ENCODE data around the gene STAP2.
"Not testable (repeated sequence)": the region's sequence is repeated elsewhere in the genome, so short reads cannot be mapped to it uniquely, and the experiment has no call there.

STAP2 gene

DNA sequence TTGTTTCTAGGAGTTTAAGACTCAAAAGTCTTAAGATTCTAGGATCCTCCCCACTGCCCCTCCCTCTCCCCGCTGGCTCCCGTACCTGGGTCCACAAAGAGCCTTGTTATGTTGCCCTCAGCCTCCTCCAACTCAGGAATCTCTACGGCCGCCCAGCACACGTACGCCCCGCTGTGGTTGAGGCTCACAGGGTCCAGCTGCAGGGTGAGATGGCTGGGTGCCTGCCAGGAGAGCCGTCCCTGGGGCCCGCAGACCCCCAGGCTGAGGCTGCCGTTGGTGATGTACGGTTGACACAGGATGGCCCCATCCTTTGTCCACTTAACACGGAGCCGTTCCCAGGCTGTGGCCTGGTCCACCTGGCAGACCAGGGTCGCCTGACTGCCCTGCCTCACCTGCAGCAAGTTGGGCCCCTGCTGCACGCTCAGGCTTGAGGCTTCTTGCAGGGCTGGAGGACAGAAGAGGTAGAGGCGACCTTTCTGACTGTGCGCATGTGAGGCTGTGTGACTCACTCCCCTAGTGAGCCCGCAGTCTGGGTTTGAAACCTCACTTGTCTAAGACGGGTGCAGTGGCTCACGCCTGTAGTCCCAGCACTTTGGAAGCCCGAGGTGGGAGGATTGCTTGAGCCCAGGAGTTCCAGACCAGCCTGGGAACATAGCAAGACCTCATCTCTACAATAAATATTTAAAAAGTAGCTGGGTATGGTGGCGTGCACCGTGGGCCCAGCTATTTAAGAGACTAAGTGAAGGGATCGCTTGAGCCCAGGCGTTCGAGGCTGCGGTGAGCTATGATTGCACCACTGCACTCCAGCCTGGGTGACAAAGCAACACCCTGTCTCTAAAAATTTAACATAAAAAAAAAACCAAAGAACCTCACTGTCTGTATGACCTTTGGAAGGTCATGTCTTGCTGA is 40.5 kb downstream of the STAP2 start:
- no peak for DNase-seq

DNA sequence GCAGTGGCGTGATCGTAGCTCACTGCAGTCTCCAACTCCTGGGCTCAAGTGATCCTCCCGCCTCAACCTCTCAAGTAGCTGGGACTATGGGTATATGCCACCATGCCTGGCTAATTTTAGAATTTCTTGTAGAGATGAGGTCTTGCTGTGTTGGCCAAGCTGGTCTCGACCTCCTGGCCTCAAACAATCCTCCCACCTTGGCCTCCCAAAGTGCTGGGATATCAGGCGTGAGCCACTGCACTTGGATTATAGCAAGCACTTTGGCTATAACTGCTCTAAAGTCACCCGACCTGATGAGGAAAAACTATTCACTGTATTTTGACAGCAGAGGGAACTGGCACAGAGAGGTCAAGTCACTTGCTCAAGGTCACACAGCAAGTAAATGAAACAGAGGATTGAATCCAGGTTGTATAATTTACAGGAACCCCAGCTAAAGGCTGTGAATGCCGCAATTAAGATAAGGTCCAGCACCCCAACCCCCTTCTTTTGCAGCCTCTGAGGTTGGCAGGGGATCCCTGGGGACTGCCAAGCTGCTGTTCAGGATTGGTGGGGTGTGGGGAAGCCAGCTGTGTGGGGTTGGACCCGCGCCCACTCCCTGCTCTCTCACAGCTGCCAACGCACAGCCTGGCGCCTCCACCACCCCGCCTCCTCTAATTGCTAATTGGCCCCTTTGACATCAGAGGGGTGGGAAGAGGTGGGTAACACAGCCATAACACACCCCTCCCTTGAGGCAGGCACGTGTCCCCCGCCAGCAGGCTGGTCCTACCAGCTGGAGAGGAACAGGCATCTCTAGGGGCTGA is 42.5 kb downstream of the STAP2 start:
- DNase-seq, result peak; percentile 22

DNA sequence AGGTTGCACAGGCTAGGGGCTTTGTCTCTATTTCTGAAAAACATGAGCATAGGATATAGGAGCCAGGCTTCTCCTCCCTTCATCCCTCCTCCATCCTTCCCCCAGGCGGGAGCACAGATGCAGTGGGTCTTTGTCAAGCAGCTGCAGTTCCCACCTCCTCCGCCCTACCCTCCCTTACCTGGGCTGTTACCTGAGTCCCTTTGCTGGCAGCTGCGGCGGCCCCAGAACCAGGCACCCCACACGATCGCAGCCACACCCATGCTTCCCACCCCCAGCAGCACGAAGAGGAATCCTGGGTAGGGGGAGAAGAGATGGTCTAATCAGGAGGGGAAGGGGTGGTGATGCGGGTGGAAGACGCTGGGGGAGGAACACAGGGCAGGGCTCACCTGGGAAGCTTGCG is 44.2 kb downstream of the STAP2 start:
- DNase-seq, result no peak

DNA sequence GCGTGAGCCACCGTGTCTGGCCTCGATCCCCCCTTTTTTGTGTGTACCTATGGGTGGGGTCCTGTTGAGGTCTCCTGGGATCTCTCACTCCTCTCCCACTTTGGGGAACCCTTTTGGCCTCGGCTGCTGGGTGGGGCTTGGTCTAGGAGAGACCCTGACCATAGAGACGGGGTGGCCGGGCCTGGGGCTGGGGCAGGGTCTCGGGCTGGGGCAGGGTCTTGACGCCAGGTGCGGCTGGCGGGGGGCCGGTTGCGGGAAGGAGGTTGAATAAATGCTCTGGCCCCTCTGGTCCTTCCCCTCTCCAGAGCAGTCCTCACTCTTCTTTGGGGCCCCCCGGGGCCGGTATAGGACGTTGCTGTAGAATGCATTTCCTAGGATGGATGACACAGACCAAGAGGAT is 46.1 kb downstream of the STAP2 start:
- no peak for DNase-seq

DNA sequence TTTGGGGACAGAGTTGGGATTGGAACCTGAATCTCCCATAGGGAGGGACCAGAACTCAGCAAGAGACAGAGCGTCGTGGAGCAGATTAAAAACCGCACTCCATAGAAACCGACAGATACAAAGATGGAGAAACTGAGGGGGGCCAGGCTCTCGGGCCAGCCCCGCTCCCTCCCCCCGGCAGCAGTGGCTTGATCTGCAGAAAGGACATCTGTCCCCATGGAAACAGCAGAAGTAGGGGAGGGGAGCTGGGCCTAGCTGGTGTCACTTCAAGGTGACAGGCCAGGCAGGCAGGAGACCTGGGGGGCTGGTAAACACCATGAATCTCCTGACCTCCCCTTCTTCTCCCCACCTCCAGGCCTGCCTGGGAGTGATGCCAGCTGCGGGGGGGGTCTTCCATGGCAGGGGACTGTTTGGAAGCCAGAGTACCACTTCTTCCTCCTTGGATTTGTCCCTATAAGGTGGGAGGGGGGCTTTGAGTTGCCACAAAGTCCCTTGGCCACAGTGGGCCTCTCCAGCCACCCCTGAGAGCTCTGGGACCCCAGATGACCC is 47.4 kb downstream of the STAP2 start:
- DNase-seq, result no peak

DNA sequence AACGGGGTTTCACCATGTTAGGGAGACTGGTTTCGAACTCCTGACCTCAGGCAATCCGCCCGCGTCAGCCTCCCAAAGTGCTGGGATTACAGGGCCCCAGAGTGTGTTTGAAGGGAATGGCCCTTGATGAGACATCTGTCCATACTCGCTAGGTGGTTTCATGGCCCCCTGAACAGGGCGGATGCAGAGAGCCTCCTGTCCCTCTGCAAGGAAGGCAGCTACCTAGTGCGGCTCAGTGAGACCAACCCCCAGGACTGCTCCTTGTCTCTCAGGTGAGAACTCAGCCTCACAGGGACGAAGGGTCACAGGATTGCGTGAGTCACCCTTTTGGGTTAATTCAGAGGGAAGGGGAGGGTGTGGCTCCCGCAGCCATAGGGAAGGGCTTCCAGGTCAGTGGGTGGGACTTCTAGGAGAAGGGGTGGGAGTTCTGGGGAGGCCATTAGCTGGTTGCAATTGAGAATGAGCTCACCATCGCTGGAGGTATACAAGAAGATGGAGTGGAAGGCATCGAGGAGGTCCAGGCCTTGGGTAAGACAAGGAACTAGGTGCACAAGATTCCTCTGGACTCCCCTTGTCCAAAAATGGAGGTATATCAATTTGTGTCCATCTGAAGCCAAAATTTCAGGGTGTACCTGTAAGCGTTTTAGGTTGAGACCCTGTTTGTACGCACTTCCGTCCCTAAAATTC is 50.4 kb downstream of the STAP2 start:
- DNase-seq, result no peak

- DNase-seq, result not testable (repeated sequence)
Measured at GRCh38 chr19:4286141-4286540, 52.5 kb downstream of the STAP2 start.

DNA sequence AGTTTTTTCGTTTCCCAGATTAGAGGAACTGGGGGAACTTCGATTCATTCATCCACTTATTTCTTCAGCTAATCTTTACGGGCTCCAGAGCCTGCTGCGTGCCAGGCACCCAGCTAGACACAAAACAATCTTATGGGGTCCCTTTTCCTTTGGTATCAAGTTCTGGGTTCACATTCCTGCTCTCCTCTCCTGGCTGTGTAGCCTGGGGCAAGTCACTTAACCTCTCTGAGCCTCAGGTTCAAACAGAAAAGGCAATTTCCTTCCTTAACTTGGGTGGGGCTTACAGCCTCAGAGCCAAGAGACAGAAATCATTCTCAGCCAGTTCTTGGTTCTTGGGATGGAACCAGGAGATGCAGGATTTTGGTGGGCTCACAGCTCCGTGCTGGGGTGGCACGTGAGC is 53.7 kb downstream of the STAP2 start:
- DNase-seq, result no peak

- DNase-seq, result no peak
Measured at GRCh38 chr19:4284176-4284958, 54.3 kb downstream of the STAP2 start.

- no peak for DNase-seq
Measured at GRCh38 chr19:4279530-4280422, 58.9 kb downstream of the STAP2 start.

GRCh38 chr19:4279267-4279529 is 59.4 kb downstream of the STAP2 start:
- DNase-seq, result no peak

GRCh38 chr19:4278419-4279266 is 60.0 kb downstream of the STAP2 start, which contains the start of gene SHD:
Gene SHD, plus strand, starts transcription at chr19:4279266. Its CDS starts 798 bp downstream, at chr19:4280064.
- no peak for DNase-seq

- DNase-seq, result no peak
Measured at GRCh38 chr19:4278010-4278409, 60.6 kb downstream of the STAP2 start.

- no peak for DNase-seq
Measured at GRCh38 chr19:4277191-4277696, 61.4 kb downstream of the STAP2 start.

- not testable (repeated sequence) for DNase-seq
Measured at GRCh38 chr19:4274321-4274686, 64.3 kb downstream of the STAP2 start.
